SH-SY5Y (cell line): ENCODE data around the gene CRACR2A.

Experiments used
- GATA2 ChIP-seq: IDR thresholded peaks from 2 replicates; pipeline ENCODE4 v1.6.1; 2011; ENCODE audit warnings: mild to moderate bottlenecking, low read depth, low read length
- GATA3 ChIP-seq: IDR thresholded peaks from 2 replicates; pipeline ENCODE4 v1.6.1; 2011; ENCODE audit warnings: low read depth, mild to moderate bottlenecking, low read length, moderate library complexity

GRCh38 chr12:3632754-3633153 lies 120.2 kb downstream of the CRACR2A start:
- no peak for TF ChIP-seq GATA2
- TF ChIP-seq GATA3: no peak
